H1 (cell line): Measurements from ENCODE around the gene RAB3GAP1. TPM values are rescaled to one million over a fixed set of nuclear protein-coding genes. Genes with fewer than 3 reads are reported as not detected.

Source experiments
- CBX8 ChIP-seq: fragments of 300-800, 300-1000 bp; sonication (generic); IDR thresholded peaks from 2 replicates; pipeline ENCODE4 v1.7.1; 2016; ENCODE audit warnings: low read depth, low read length, borderline replicate concordance
- CHD2 ChIP-seq: IDR thresholded peaks from 2 replicates; pipeline ENCODE4 v1.6.1; 2012; ENCODE audit warnings: low read length, improper control_type of control experiment
- GABPA ChIP-seq: IDR thresholded peaks from 2 replicates; pipeline ENCODE4 v1.6.1; 2011; ENCODE audit warnings: mild to moderate bottlenecking, low read length, moderate library complexity, borderline replicate concordance; ENCODE audit not compliant: insufficient read depth
- KDM4A ChIP-seq: IDR thresholded peaks from one replicate; pipeline ENCODE4 v1.7.1; 2012; ENCODE audit warnings: low read depth, mild to moderate bottlenecking, moderate library complexity, low read length, inconsistent platforms; ENCODE audit not compliant: severe bottlenecking
- TEAD4 ChIP-seq: IDR thresholded peaks from 2 replicates; pipeline ENCODE4 v1.6.1; 2012; ENCODE audit warnings: low read depth, low read length, inconsistent platforms, mixed read lengths
- ZNF274 ChIP-seq: IDR thresholded peaks from 2 replicates; pipeline ENCODE4 v1.7.0; 2012; ENCODE audit warnings: low read length, borderline replicate concordance; ENCODE audit errors: extremely low read depth
- polyA plus RNA-seq, 7 experiments: library from polyadenylated mRNA; depleted of rRNA in 3 of 7; stranded (reverse) in 5 of 7; unstranded in 2 of 7; fragments of >200 nt in 5 of 7; fragments of 200-250 nt in 2 of 7; gene quantifications; 1 replicate in 5 of 7; 2 replicates in 1 of 7; 4 replicates in 1 of 7; pipeline versions ENCODE4 v1.2.1 to v1.2.3, GENCODE V29; 2011 to 2013; ENCODE audit warnings: missing spikeins in 2 of 7, mixed read lengths in 2 of 7
- total RNA-seq: library from RNA; stranded (reverse); fragmentation: NEBNext Ultra II Directional; extraction: Animal tissue kit (Norgen Biotek cat#: 25700); gene quantifications from 2 replicates; pipeline ENCODE4 v1.2.1, GENCODE V29; 2021

RAB3GAP1 gene
- total and polyA plus RNA-seq, 2 of the 8 experiments (the other 6 are each of a cell fraction or from before 2014, with no cell fraction given): 9.8 to 28.6 TPM

- TF ChIP-seq TEAD4 (no peak), CHD2 (no peak), GABPA (no peak), KDM4A (no peak), CBX8 (no peak), ZNF274 (no peak)
Measured at GRCh38 chr2:135099802-135100483, 47.9 kb downstream of the RAB3GAP1 start (continued).
